K562 (cell line): ENCODE results near the gene OR1J4. TPM values are rescaled to one million over a fixed set of nuclear protein-coding genes. Genes with fewer than 3 reads are reported as not detected.

ENCODE experiments used
- ATAC-seq: fragments of 200-7000 bp; cut with Tn5 transposase; 3 replicates; pipeline ENCODE4 v1.9.1; 2020; ENCODE audit warnings: moderate library complexity
- BruUV-seq: library from RNA; stranded (reverse); fragments of 400-500 nt; replicated peaks from 2 replicates; lab custom pipeline; 2021; lab: Mats Ljungman, UMichigan
- CTCF ChIA-PET: fragments of 300-600 bp; formaldehyde crosslinking; extraction: SDS; loops from one replicate; lab custom pipeline; 2021; ENCODE audit warnings: low intra/inter-chr PET ratio; lab: Yijun Ruan, JAX
- POLR2A ChIA-PET: fragments of 300-600, 350-650 bp; sonication (Branson Sonifier 250); formaldehyde crosslinking; extraction: SDS; loops from one replicate; lab custom pipeline; 2021; ENCODE audit warnings: antibody characterized with exemption, inconsistent platforms; lab: Yijun Ruan, JAX
- DNase-seq, 4 experiments: peaks; one replicate each; pipeline versions ENCODE4 v3.0.0 to v3.0.0-alpha.2; 2011 to 2018; ENCODE audit warnings: low spot score in 3 of 4, mixed read lengths in 3 of 4; ENCODE audit errors: extremely low read depth in 1 of 4
- FAIRE-seq: peaks from 2 replicates; lab custom pipeline; 2011; peaks lifted over from hg19 to GRCh38; lab: Jason Lieb, UNC
- H2AFZ ChIP-seq: 2 replicates; pipeline ENCODE4 v1.6.0; 2011; ENCODE audit warnings: low read depth, low read length, control low read depth, inconsistent platforms
- H3K27ac ChIP-seq: fragments of 200-600 bp; 3 replicates; pipeline ENCODE4 v1.8.0; 2011; ENCODE audit warnings: low read depth, mild to moderate bottlenecking, control low read depth, inconsistent platforms, low read length, moderate library complexity, mixed read lengths; ENCODE audit errors: extremely low read depth
- H3K27me3 ChIP-seq, 2 experiments: fragments of 300-600 bp in 1 of 2; 2 replicates in 1 of 2; 3 replicates in 1 of 2; pipeline versions ENCODE4 v1.6.0 to v1.8.0; 2011; ENCODE audit warnings: inconsistent platforms in 2 of 2, low read length in 2 of 2, mild to moderate bottlenecking in 1 of 2, mixed read lengths in 1 of 2, moderate library complexity in 1 of 2; ENCODE audit not compliant: control insufficient read depth in 2 of 2, insufficient read depth in 2 of 2
- H3K36me3 ChIP-seq: fragments of 300-600 bp; 3 replicates; pipeline ENCODE4 v1.8.0; 2011; ENCODE audit warnings: mild to moderate bottlenecking, low read length, inconsistent platforms; ENCODE audit not compliant: control insufficient read depth, insufficient read depth
- H3K4me1 ChIP-seq, 2 experiments: fragments of 200-600 bp in 1 of 2; replicated peaks in 1 of 2; 2 replicates in 1 of 2; 3 replicates in 1 of 2; pipeline versions ENCODE4 v1.5.1 to v1.8.0; 2011; ENCODE audit warnings: inconsistent platforms in 2 of 2, low read length in 2 of 2, mild to moderate bottlenecking in 1 of 2, mixed read lengths in 1 of 2, moderate library complexity in 1 of 2; ENCODE audit not compliant: control insufficient read depth in 2 of 2, insufficient read depth in 2 of 2
- H3K4me2 ChIP-seq: 2 replicates; pipeline ENCODE4 v1.6.1; 2011; ENCODE audit warnings: low read length, control low read depth, inconsistent platforms, mixed read lengths; ENCODE audit not compliant: insufficient read depth
- H3K4me3 ChIP-seq: fragments of 200-600 bp; sonication (generic), shearing (Covaris generic); 2 replicates; pipeline ENCODE4 v1.5.1; 2016; ENCODE audit warnings: control low read depth, inconsistent platforms
- H3K79me2 ChIP-seq: fragments of 200-600 bp; 3 replicates; pipeline ENCODE4 v1.8.0; 2011; ENCODE audit warnings: low read length, inconsistent platforms; ENCODE audit not compliant: control insufficient read depth, insufficient read depth
- H3K9ac ChIP-seq, 2 experiments: 2 replicates each; pipeline versions ENCODE4 v1.6.0 to v1.6.1; 2011; ENCODE audit warnings: low read depth in 2 of 2, low read length in 2 of 2, control low read depth in 1 of 2, inconsistent platforms in 1 of 2, mild to moderate bottlenecking in 1 of 2, mixed read lengths in 1 of 2; ENCODE audit not compliant: insufficient read depth in 1 of 2
- H3K9me1 ChIP-seq: one replicate; pipeline ENCODE4 v1.6.0; 2011; ENCODE audit warnings: inconsistent platforms, mild to moderate bottlenecking, low read length, moderate library complexity; ENCODE audit not compliant: control insufficient read depth, insufficient read depth
- H3K9me3 ChIP-seq: replicated peaks from 2 replicates; pipeline ENCODE4 v1.5.1; 2011; ENCODE audit warnings: low read depth, low read length, inconsistent platforms; ENCODE audit not compliant: control insufficient read depth, insufficient read depth
- H4K20me1 ChIP-seq: replicated peaks from 2 replicates; pipeline ENCODE4 v1.6.1; 2011; ENCODE audit warnings: low read length, inconsistent platforms, mixed read lengths; ENCODE audit not compliant: control insufficient read depth, insufficient read depth
- ARHGAP35 ChIP-seq: fragments of 450-650 bp; IDR thresholded peaks from 2 replicates; pipeline ENCODE4 v1.6.1; 2018; ENCODE audit not compliant: partially characterized antibody
- ARID1B ChIP-seq: fragments of 450-650 bp; IDR thresholded peaks from 2 replicates; pipeline ENCODE4 v1.6.1; 2016; ENCODE audit warnings: antibody characterized with exemption, mild to moderate bottlenecking, inconsistent platforms
- BCL6 ChIP-seq: fragments of 250-450 bp; sonication (Bioruptor Pico); IDR thresholded peaks from 2 replicates; pipeline ENCODE4 v1.4.0; 2020
- FOS ChIP-seq: IDR thresholded peaks from 3 replicates; pipeline ENCODE4 v1.6.1; 2011; ENCODE audit not compliant: insufficient read length; ENCODE audit errors: extremely low read depth
- HDGF ChIP-seq: fragments of 450-650 bp; IDR thresholded peaks from 2 replicates; pipeline ENCODE4 v1.6.1; 2016
- KLF16 ChIP-seq: IDR thresholded peaks from 2 replicates; pipeline ENCODE4 v1.6.1; 2016; ENCODE audit warnings: antibody characterized with exemption
- MAFG ChIP-seq: fragments of 450-650 bp; conservative IDR thresholded peaks from 2 replicates; pipeline ENCODE4 v1.6.1; 2016; ENCODE audit warnings: missing genetic modification characterization, missing compliant biosample characterization
- NBN ChIP-seq: fragments of 450-650 bp; IDR thresholded peaks from 2 replicates; pipeline ENCODE4 v1.6.1; 2016; ENCODE audit warnings: low read depth, mild to moderate bottlenecking
- PHB2 ChIP-seq: fragments of 450-650 bp; IDR thresholded peaks from 2 replicates; pipeline ENCODE4 v1.6.1; 2017; ENCODE audit warnings: low read depth
- SAFB2 ChIP-seq: fragments of 200-400 bp; formaldehyde crosslinking; IDR thresholded peaks from 2 replicates; pipeline ENCODE4 v1.6.1; 2018; ENCODE audit warnings: borderline replicate concordance, low read length, low read depth, moderate library complexity; ENCODE audit not compliant: severe bottlenecking
- SMAD2 ChIP-seq: fragments of 150-350 bp; IDR thresholded peaks from 2 replicates; pipeline ENCODE4 v1.6.1; 2014; ENCODE audit warnings: low read depth, mild to moderate bottlenecking, low read length
- SRSF3 ChIP-seq: fragments of 200-400 bp; formaldehyde crosslinking; IDR thresholded peaks from 2 replicates; pipeline ENCODE4 v1.6.1; 2016; ENCODE audit warnings: mild to moderate bottlenecking, low read length, moderate library complexity; ENCODE audit not compliant: insufficient read depth
- ZBED1 ChIP-seq: IDR thresholded peaks from 2 replicates; pipeline ENCODE4 v1.6.1; 2014
- ZNF354B ChIP-seq: fragments of 250-450 bp; sonication (Bioruptor Pico); IDR thresholded peaks from 2 replicates; pipeline ENCODE4 v1.4.0; 2020
- ZNF518B ChIP-seq: fragments of 250-450 bp; sonication (Bioruptor Pico); IDR thresholded peaks from 2 replicates; pipeline ENCODE4 v1.5.0; 2021; ENCODE audit warnings: mild to moderate bottlenecking, moderate library complexity
- ZNF57 ChIP-seq: fragments of 450-650 bp; formaldehyde crosslinking; IDR thresholded peaks from 2 replicates; pipeline ENCODE4 v1.4.0; 2020; ENCODE audit warnings: mild to moderate bottlenecking, moderate library complexity
- ZNF696 ChIP-seq: fragments of 250-450 bp; sonication (Bioruptor Pico); conservative IDR thresholded peaks from 2 replicates; pipeline ENCODE4 v1.4.0; 2020; ENCODE audit warnings: mild to moderate bottlenecking, moderate library complexity
- WGBS: fragments of 100-300 bp; shearing (Covaris generic); methylation state at CpG from one replicate; pipeline ENCODE4 v1.1.6; 2016; ENCODE audit warnings: low coverage, mixed read lengths; ENCODE audit not compliant: insufficient coverage; ENCODE audit errors: missing lambda C conversion rate; 5-methylcytosine and 5-hydroxymethylcytosine counted together
- in situ Hi-C: fragments of 300-500 bp; cut with MboI; formaldehyde crosslinking; loops from 4 replicates; pipeline ENCODE4 v1.15.0; 2018; ENCODE audit warnings: inconsistent platforms, mixed read lengths
- intact Hi-C: fragments of 100-400 bp; cut with micrococcal nuclease; formaldehyde crosslinking; loops from 2 replicates; pipeline ENCODE4 v1.14.2; 2022
- polyA plus RNA-seq, 8 experiments: library from polyadenylated mRNA; depleted of rRNA in 4 of 8; stranded (reverse) in 5 of 8; unstranded in 3 of 8; fragments of >200 nt; fragmentation: Nextera tagmentation in 2 of 8; fragmentation: Illumina TruSeq in 1 of 8; extraction: Ambion mirVana in 2 of 8; extraction: Trizol in 1 of 8; gene quantifications; 2 replicates each; pipeline versions ENCODE4 v1.2.1 to v1.2.3, GENCODE V29; 2011 to 2014; ENCODE audit warnings: inconsistent platforms in 1 of 8, missing spikeins in 1 of 8
- total RNA-seq, 7 experiments: library from RNA; depleted of rRNA in 6 of 7; stranded (reverse); fragments of >200 nt in 6 of 7; fragmentation: Illumina TruSeq in 2 of 7; extraction: Trizol in 2 of 7; gene quantifications; 2 replicates each; pipeline versions ENCODE4 v1.2.1 to v1.2.3, GENCODE V29; 2011 to 2021; ENCODE audit warnings: low replicate concordance in 1 of 7
- TF ChIP-seq, protein P1 (sequence below): fragments of 250-450 bp; sonication (Bioruptor Pico); IDR thresholded peaks from 2 replicates; pipeline ENCODE4 v1.8.0; 2022; ENCODE audit warnings: moderate library complexity, mild to moderate bottlenecking, inconsistent platforms

The OR1J4 gene
- total and polyA plus RNA-seq, 9 of the 15 experiments (the other 6 are each of a cell fraction or from before 2014, with no cell fraction given): not detected

GRCh38 chr9:122561446-122561845 lies 42.5 kb downstream of the OR1J4 start:
- no peaks in the 10 kb centered on the region for H3K36me3 ChIP-seq
- H3K9ac ChIP-seq: no peak overlapping the region
- no peak overlapping the region for H3K27ac ChIP-seq
- no peaks in the 10 kb centered on the region for H3K9me1 ChIP-seq
- no peaks in the 10 kb centered on the region for H4K20me1 ChIP-seq
- FAIRE-seq: no peak
- no peaks in the 10 kb centered on the region for H3K79me2 ChIP-seq
- ATAC-seq: no peak
- in situ Hi-C loops (no loop called here), intact Hi-C loops (no loop called here)
- TF ChIP-seq FOS: no peak
- no peak for TF ChIP-seq ARHGAP35
- TF ChIP-seq KLF16: no peak
- TF ChIP-seq PHB2: no peak
- TF ChIP-seq SRSF3: no peak
- TF ChIP-seq ARID1B: no peak
- TF ChIP-seq BCL6 (CRISPR knock-in tag): no peak
- no peak for TF ChIP-seq ZNF518B
- no peak for TF ChIP-seq ZBED1
- no peak for TF ChIP-seq ZNF696 (CRISPR knock-in tag)
- TF ChIP-seq MAFG (tag): no peak
- TF ChIP-seq SAFB2: no peak
- TF ChIP-seq, protein P1, sequence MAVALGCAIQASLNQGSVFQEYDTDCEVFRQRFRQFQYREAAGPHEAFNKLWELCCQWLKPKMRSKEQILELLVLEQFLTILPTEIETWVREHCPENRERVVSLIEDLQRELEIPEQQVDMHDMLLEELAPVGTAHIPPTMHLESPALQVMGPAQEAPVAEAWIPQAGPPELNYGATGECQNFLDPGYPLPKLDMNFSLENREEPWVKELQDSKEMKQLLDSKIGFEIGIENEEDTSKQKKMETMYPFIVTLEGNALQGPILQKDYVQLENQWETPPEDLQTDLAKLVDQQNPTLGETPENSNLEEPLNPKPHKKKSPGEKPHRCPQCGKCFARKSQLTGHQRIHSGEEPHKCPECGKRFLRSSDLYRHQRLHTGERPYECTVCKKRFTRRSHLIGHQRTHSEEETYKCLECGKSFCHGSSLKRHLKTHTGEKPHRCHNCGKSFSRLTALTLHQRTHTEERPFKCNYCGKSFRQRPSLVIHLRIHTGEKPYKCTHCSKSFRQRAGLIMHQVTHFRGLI (CRISPR knock-in tag): no peak
- TF ChIP-seq SMAD2: no peak
- TF ChIP-seq ZNF57: no peak
- no peak for TF ChIP-seq HDGF
- TF ChIP-seq ZNF354B (CRISPR knock-in tag): no peak
- no peak for TF ChIP-seq NBN
- 0% methylated on average over 4 of the region's 4 CpGs for whole genome bisulfite sequencing
- no peaks in the 10 kb centered on the region for H3K4me1 ChIP-seq
- H3K4me3 ChIP-seq: no peak overlapping the region
- ChIA-PET CTCF (no interaction called here), POLR2A (no interaction called here)
- H3K9me3 ChIP-seq: no peaks in the 10 kb centered on the region
- H2AFZ ChIP-seq: no peak overlapping the region
- no peak overlapping the region for H3K4me2 ChIP-seq
- no peaks in the 10 kb centered on the region for H3K27me3 ChIP-seq
- BruUV-seq: no TSS peak
- DNase-seq: no peak
